GM23338 (cell line): Measurements from ENCODE around the gene EVC. TPM values are rescaled to one million over a fixed set of nuclear protein-coding genes. Genes with fewer than 3 reads are reported as not detected.

Experiments used
- ATAC-seq: fragments of 200-7000 bp; cut with Tn5 transposase; 3 replicates; pipeline ENCODE4 v1.9.1; 2020
- DNase-seq: peaks from one replicate; pipeline ENCODE4 v3.0.0-alpha.2; 2015; ENCODE audit warnings: low spot score
- H2AFZ ChIP-seq: fragments of 200-600 bp; sonication (generic); 2 replicates; pipeline ENCODE4 v1.8.0; 2016; ENCODE audit warnings: antibody characterized with exemption, mild to moderate bottlenecking, moderate library complexity
- H3F3A ChIP-seq: fragments of 200-600 bp; sonication (generic); replicated peaks from 2 replicates; pipeline ENCODE4 v1.8.0; 2017; ENCODE audit warnings: antibody characterized with exemption, mixed run types, low read depth
- H3K27ac ChIP-seq: fragments of 200-600 bp; sonication (generic); 2 replicates; pipeline ENCODE4 v1.6.1; 2016; ENCODE audit warnings: low read depth
- H3K27me3 ChIP-seq: fragments of 200-600 bp; sonication (generic); 2 replicates; pipeline ENCODE4 v1.8.0; 2016; ENCODE audit warnings: mild to moderate bottlenecking, mixed run types, moderate library complexity; ENCODE audit not compliant: insufficient read depth
- H3K36me3 ChIP-seq: fragments of 200-600 bp; sonication (generic); 2 replicates; pipeline ENCODE4 v1.8.0; 2016; ENCODE audit warnings: mild to moderate bottlenecking; ENCODE audit not compliant: insufficient read depth
- H3K4me1 ChIP-seq: fragments of 200-600 bp; sonication (generic); 2 replicates; pipeline ENCODE4 v1.8.0; 2016; ENCODE audit warnings: mild to moderate bottlenecking, moderate library complexity; ENCODE audit not compliant: insufficient read depth
- H3K4me2 ChIP-seq: fragments of 200-600 bp; sonication (generic); 2 replicates; pipeline ENCODE4 v1.7.1; 2017; ENCODE audit warnings: mixed run types
- H3K4me3 ChIP-seq: fragments of 200-600 bp; sonication (generic); 2 replicates; pipeline ENCODE4 v1.6.1; 2016; ENCODE audit warnings: mixed run types
- H3K79me2 ChIP-seq: fragments of 200-600 bp; sonication (generic); replicated peaks from 2 replicates; pipeline ENCODE4 v1.8.0; 2017; ENCODE audit warnings: mild to moderate bottlenecking; ENCODE audit not compliant: insufficient read depth
- H3K9me2 ChIP-seq: fragments of 200-600 bp; sonication (generic); 2 replicates; pipeline ENCODE4 v1.8.0; 2017; ENCODE audit not compliant: insufficient read depth
- H4K20me1 ChIP-seq: fragments of 200-600 bp; sonication (generic); replicated peaks from 2 replicates; pipeline ENCODE4 v1.8.0; 2017; ENCODE audit warnings: mild to moderate bottlenecking; ENCODE audit not compliant: insufficient read depth
- H3K27ac Mint-ChIP-seq: 2 replicates; pipeline ENCODE4 v1.8.0; 2020; ENCODE audit warnings: inconsistent platforms, mild to moderate bottlenecking, moderate library complexity, mixed read lengths
- H3K27me3 Mint-ChIP-seq: 3 replicates; pipeline ENCODE4 v1.8.0; 2022; ENCODE audit warnings: low read depth, mild to moderate bottlenecking, moderate library complexity, mixed read lengths, inconsistent platforms; ENCODE audit not compliant: insufficient read depth, poor library complexity
- H3K36me3 Mint-ChIP-seq: 3 replicates; pipeline ENCODE4 v1.8.0; 2021; ENCODE audit warnings: low read depth, mild to moderate bottlenecking, inconsistent platforms, moderate library complexity, mixed read lengths
- H3K4me1 Mint-ChIP-seq: 3 replicates; pipeline ENCODE4 v1.8.0; 2020; ENCODE audit warnings: mild to moderate bottlenecking, inconsistent platforms, mixed read lengths
- H3K4me3 Mint-ChIP-seq: 3 replicates; pipeline ENCODE4 v1.8.0; 2021; ENCODE audit warnings: moderate library complexity, mild to moderate bottlenecking, inconsistent platforms, mixed read lengths
- H3K9me3 Mint-ChIP-seq: 3 replicates; pipeline ENCODE4 v1.8.0; 2020; ENCODE audit warnings: moderate library complexity, mild to moderate bottlenecking, inconsistent platforms, mixed read lengths
- EZH2 ChIP-seq: fragments of 200-600 bp; sonication (generic); IDR thresholded peaks from one replicate; pipeline ENCODE4 v1.8.0; 2017; ENCODE audit warnings: antibody characterized with exemption, mild to moderate bottlenecking, low read depth; ENCODE audit not compliant: unreplicated experiment
- JUNB ChIP-seq: IDR thresholded peaks from one replicate; pipeline ENCODE4 v1.6.1; 2016; ENCODE audit warnings: antibody characterized with exemption; ENCODE audit not compliant: unreplicated experiment
- NANOG ChIP-seq: IDR thresholded peaks from 2 replicates; pipeline ENCODE4 v1.6.1; 2016; ENCODE audit warnings: antibody characterized with exemption, borderline replicate concordance
- REST ChIP-seq: IDR thresholded peaks from one replicate; pipeline ENCODE4 v1.6.1; 2018; ENCODE audit warnings: antibody characterized with exemption; ENCODE audit not compliant: unreplicated experiment
- STAT1 ChIP-seq: IDR thresholded peaks from one replicate; pipeline ENCODE4 v1.6.1; 2016; ENCODE audit warnings: antibody characterized with exemption; ENCODE audit not compliant: unreplicated experiment
- ZNF114 ChIP-seq: fragments of 250-450 bp; sonication (Bioruptor Pico); IDR thresholded peaks from 2 replicates; pipeline ENCODE4 v1.5.0; 2020; ENCODE audit warnings: mild to moderate bottlenecking, moderate library complexity
- ZNF462 ChIP-seq: fragments of 250-450 bp; sonication (Bioruptor Pico); IDR thresholded peaks from 2 replicates; pipeline ENCODE4 v1.5.0; 2020; ENCODE audit warnings: mild to moderate bottlenecking, moderate library complexity
- polyA plus RNA-seq: library from polyadenylated mRNA; unstranded; fragments of >200 nt; fragmentation: Nextera tagmentation; extraction: Ambion mirVana; gene quantifications from 2 replicates; pipeline ENCODE4 v1.2.1, GENCODE V29; 2016
- total RNA-seq: library from RNA; depleted of rRNA; stranded (reverse); fragments of >200 nt; shearing (Covaris generic); gene quantifications from 2 replicates; pipeline ENCODE4 v1.2.3, GENCODE V29; 2014

Gene EVC
- total and polyA plus RNA-seq, 2 experiments from 2014 or later, result 1.7 to 12.8 TPM

DNA sequence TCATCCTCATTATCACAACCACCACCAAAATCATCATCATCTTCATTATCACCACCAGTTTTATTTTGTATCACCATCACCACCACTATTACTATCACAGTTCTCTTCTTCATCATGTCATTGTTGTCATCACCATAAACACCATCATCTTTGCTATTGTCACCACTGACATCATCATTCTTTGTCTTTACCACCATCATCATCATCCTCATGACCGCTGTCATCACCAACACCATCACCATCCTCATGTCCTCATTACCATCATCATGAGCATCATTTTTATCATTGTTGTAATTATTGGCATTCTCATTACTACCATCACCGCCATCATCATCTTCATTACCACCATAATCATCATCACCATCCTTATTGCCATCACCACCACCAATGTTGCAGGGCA lies 31.4 kb downstream of the EVC start (continued):
- TF ChIP-seq ZNF462 (no peak), ZNF114 (CRISPR knock-in tag) (no peak), JUNB (no peak), EZH2 (no peak), STAT1 (no peak), NANOG (no peak)

GRCh38 chr4:5742968-5743367 lies 32.0 kb downstream of the EVC start:
- H3K27me3 ChIP-seq, result no peaks in the 10 kb centered on the region
- no peaks in the 10 kb centered on the region for H4K20me1 ChIP-seq
- Mint-ChIP-seq H3K27ac (no peak overlapping the region), H3K36me3 (peaks cover 16% of the 10 kb centered on the region), H3K27me3 (peaks cover 5% of the 10 kb centered on the region), H3K4me1 (no peaks in the 10 kb centered on the region; the same call in 2 of the 3 replicates), H3K4me3 (no peak overlapping the region), H3K9me3 (no peaks in the 10 kb centered on the region)
- no peak overlapping the region for H3K4me2 ChIP-seq
- 0 out of 2 replicates have a peak, but pooled peaks cover 7% of the 10 kb centered on the region for H3K9me2 ChIP-seq
- ATAC-seq (no peak), DNase-seq (no peak)
- no peaks in the 10 kb centered on the region for H3K4me1 ChIP-seq
- no peak overlapping the region for H3K27ac ChIP-seq
- H3K79me2 ChIP-seq, result no peaks in the 10 kb centered on the region
- H2AFZ ChIP-seq, result no peak overlapping the region
- no peak overlapping the region for H3K4me3 ChIP-seq
- H3F3A ChIP-seq, result no peaks in the 10 kb centered on the region
- H3K36me3 ChIP-seq, result peaks cover 13% of the 10 kb centered on the region
- no peak for TF ChIP-seq ZNF114 (CRISPR knock-in tag)
- no peak for TF ChIP-seq ZNF462
- TF ChIP-seq REST, result no peak
